Breast epithelium (tissue), 3 donors: Measurements from ENCODE around the gene ART4.

Experiments
- POLR2A ChIP-seq: fragments of 450-650 bp; IDR thresholded peaks from one replicate; pipeline ENCODE4 v1.6.1; 2016; ENCODE audit warnings: antibody characterized with exemption, mild to moderate bottlenecking, moderate library complexity
- POLR2AphosphoS5 ChIP-seq, 3 donors: sonication (generic); formaldehyde crosslinking; IDR thresholded peaks; one replicate each; pipeline ENCODE4 v1.6.1; 2017; ENCODE audit warnings: antibody characterized with exemption in 3 of 3
- TF ChIP-seq, protein P1 (sequence below), 3 donors: fragments of 450-650 bp; IDR thresholded peaks; one replicate each; pipeline ENCODE4 v1.5.1; 2016 to 2017; ENCODE audit warnings: antibody characterized with exemption in 3 of 3, mild to moderate bottlenecking in 3 of 3, moderate library complexity in 3 of 3

DNA sequence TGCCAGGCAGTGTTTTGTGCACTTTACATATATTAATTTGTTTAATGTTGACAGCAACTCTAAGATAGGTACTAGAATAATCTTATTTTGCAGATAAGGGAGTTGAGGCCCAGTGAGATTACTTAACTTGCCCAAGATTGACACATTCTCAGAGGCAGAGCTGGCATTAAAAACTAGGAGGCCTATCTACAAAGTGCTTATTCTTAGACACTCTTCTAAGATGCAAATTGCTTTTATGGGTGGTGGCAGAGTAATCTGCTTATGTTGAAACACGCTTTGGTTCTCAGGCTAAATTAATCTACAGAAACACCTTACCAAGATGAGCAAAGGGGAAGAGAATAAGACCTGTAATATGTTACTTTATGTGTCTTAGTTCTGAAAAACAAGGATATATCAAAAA, 35.2 kb upstream of the ART4 start:
- TF ChIP-seq, protein P1, sequence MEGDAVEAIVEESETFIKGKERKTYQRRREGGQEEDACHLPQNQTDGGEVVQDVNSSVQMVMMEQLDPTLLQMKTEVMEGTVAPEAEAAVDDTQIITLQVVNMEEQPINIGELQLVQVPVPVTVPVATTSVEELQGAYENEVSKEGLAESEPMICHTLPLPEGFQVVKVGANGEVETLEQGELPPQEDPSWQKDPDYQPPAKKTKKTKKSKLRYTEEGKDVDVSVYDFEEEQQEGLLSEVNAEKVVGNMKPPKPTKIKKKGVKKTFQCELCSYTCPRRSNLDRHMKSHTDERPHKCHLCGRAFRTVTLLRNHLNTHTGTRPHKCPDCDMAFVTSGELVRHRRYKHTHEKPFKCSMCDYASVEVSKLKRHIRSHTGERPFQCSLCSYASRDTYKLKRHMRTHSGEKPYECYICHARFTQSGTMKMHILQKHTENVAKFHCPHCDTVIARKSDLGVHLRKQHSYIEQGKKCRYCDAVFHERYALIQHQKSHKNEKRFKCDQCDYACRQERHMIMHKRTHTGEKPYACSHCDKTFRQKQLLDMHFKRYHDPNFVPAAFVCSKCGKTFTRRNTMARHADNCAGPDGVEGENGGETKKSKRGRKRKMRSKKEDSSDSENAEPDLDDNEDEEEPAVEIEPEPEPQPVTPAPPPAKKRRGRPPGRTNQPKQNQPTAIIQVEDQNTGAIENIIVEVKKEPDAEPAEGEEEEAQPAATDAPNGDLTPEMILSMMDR (IDR thresholded peaks at IDR 0.05), result no peak
- TF ChIP-seq POLR2A (no peak), POLR2AphosphoS5 (IDR thresholded peaks at IDR 0.05) (no peak)
